Gastroesophageal sphincter (tissue), 3 donors: ENCODE measurements around the gene CLDN1.

ENCODE experiments used
- EP300 ChIP-seq: sonication (generic); formaldehyde crosslinking; IDR thresholded peaks from one replicate; pipeline ENCODE4 v1.6.1; 2017; ENCODE audit warnings: antibody characterized with exemption, mild to moderate bottlenecking
- POLR2A ChIP-seq, 2 donors: fragments of 450-650 bp; IDR thresholded peaks; one replicate each; pipeline ENCODE4 v1.6.1; 2017; ENCODE audit warnings: antibody characterized with exemption in 2 of 2, mild to moderate bottlenecking in 2 of 2, moderate library complexity in 1 of 2
- TF ChIP-seq, protein P1 (sequence below), 4 experiments: fragments of 200-600 bp in 2 of 4; fragments of 450-650 bp in 2 of 4; sonication (generic) in 1 of 4; IDR thresholded peaks; one replicate each; pipeline ENCODE4 v1.5.1; 2017 to 2019; ENCODE audit warnings: antibody characterized with exemption in 4 of 4, mild to moderate bottlenecking in 2 of 4, moderate library complexity in 2 of 4

DNA sequence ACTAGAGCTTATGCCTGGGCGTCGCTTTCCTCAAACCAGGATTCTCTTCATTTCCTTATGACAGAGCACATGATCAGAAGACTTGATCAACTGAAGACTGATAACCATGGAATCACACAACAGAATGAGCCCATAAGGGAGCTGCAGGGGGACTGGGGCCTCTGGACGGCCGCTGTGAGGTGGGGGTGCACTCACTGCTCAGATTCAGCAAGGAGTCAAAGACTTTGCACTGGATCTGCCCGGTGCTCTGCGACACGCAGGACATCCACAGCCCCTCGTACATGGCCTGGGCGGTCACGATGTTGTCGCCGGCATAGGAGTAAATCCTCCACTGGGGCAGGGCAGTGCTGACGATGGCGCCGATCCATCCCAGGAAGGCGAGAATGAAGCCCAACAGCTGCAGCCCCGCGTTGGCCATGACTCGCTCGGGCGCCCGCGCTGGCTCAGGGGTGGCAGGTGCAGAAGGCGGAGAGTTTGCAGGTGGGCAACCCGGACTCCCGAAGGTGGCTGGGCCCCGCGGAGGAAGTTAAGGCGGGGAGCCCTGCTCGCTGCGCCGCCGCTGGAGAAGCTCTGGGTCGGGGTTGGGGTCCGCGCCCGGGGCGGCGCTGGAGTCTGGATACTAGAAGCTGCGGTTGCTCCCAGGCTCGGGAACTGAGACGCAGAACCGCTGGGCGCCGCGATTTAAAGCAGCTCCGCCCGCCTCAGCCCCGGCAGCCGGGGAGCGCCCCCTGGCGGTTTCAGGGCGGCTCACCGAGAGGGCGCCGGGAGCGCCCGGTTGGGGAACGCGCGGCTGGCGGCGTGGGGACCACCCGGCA is at the start of gene CLDN1:
- TF ChIP-seq, protein P1, sequence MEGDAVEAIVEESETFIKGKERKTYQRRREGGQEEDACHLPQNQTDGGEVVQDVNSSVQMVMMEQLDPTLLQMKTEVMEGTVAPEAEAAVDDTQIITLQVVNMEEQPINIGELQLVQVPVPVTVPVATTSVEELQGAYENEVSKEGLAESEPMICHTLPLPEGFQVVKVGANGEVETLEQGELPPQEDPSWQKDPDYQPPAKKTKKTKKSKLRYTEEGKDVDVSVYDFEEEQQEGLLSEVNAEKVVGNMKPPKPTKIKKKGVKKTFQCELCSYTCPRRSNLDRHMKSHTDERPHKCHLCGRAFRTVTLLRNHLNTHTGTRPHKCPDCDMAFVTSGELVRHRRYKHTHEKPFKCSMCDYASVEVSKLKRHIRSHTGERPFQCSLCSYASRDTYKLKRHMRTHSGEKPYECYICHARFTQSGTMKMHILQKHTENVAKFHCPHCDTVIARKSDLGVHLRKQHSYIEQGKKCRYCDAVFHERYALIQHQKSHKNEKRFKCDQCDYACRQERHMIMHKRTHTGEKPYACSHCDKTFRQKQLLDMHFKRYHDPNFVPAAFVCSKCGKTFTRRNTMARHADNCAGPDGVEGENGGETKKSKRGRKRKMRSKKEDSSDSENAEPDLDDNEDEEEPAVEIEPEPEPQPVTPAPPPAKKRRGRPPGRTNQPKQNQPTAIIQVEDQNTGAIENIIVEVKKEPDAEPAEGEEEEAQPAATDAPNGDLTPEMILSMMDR (IDR thresholded peaks at IDR 0.05) = peak; percentile 90 to 98 (median 94)
- TF ChIP-seq POLR2A (IDR thresholded peaks at IDR 0.05) (no peak), EP300 (no peak)
